GM19025 (cell line): Measurements from ENCODE around the gene BRWD1.
"Not testable (repeated sequence)": the region's sequence is repeated elsewhere in the genome, so short reads cannot be mapped to it uniquely, and the experiment has no call there.

Experiments used
- ATAC-seq: cut with Tn5 transposase; IDR thresholded peaks from one replicate; pipeline ENCODE4 v1.9.1; 2021; ENCODE audit warnings: mild to moderate bottlenecking, low read depth, moderate library complexity; ENCODE audit not compliant: unreplicated experiment

Gene BRWD1

DNA sequence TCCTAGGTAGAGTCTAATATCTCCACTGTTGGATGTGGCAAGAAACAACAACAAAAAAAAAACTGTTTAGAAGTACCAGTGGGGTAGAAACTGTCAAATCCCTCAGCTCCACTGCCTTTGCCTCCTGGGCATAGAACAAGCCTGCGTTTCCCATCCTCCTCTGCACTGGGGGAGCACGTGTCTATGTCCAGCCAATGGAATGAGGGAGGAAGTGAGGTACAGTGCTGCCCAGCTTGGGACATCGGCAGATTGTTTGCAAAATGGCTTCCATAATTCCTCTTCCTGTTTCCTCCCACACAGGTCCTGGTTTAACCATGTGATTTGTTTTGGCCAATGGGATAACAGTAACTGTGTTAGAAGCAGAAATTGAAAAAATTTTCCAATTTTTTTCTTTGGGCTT lies 169.2 kb downstream of the BRWD1 start:
- ATAC-seq, result no peak

GRCh38 chr21:39142972-39143371 lies 170.5 kb downstream of the BRWD1 start:
- no peak for ATAC-seq

DNA sequence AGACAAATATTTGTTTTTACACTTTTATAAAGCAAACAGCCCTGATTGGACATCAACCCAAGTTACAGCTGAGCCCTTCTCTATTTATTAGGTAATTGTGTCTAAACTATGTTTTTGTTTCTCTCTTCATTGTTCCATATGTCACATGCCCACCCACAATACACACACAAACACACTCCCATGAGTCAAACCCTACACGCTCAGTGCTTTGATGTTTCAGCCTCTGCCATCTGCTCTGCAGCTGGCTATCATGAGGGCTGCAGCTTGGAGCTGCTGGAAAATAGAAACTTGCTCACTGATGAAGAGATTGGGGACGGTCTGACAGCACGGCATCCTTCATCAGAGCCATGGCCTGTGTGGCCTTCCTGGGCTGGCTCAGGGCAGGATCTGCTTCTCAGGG lies 171.9 kb downstream of the BRWD1 start:
- no peak for ATAC-seq

DNA sequence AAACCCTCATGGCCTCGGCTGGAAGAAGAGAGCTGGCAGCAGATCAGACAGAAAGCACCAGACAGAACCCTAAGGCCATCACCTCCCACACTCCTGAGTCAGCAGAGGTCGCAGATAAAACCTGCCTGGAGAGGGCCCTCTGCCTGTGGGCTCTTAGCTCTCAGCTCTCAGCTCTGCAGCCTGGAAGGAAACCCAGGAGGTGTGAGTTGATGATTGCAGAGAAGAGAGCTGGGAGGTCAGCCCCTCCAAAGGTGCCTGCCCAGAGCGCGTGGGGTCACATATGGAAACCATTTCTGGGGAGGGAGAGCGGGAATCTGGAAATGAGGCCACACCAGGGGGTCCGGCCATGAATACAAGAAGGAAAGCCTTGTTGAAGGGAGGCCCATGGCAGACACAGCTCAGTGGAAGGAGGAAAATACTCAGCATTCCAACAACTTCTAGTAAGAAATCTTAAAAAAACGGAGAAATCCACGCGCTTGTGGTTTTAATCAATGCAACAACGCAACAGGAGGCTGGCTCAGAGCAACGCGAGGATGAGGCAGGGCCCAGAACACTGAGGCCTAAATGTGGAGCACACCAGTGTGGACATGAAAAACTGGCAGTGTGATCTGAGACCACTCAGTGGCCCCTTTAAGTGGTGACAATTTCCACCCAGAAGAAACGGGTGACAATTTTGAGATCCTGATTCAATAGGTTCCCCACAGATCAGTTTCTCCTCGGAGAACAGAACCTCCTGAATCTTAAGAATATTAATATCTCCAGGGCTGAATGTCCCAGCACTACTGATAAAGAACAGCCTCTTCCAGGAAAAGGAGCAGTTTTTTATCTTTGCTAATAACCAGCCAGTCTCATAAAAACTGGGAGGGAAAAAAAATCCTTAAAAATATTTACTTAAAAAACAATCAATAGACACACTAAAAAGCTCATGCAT lies 175.9 kb downstream of the BRWD1 start:
- ATAC-seq, result no peak

GRCh38 chr21:39136711-39137110 lies 176.7 kb downstream of the BRWD1 start:
- ATAC-seq, result no peak

GRCh38 chr21:39136138-39136537 lies 177.3 kb downstream of the BRWD1 start:
- not testable (repeated sequence) for ATAC-seq

GRCh38 chr21:39134288-39134810 lies 179.1 kb downstream of the BRWD1 start:
- ATAC-seq, result no peak
